GM18951 (cell line): ENCODE data around the gene KIRREL1.

Experiments
- POLR2A ChIP-seq: IDR thresholded peaks from 4 replicates; pipeline ENCODE4 v1.6.1; 2011; ENCODE audit warnings: mild to moderate bottlenecking; ENCODE audit not compliant: insufficient read length, insufficient read depth; ENCODE audit errors: extremely low read depth
- in situ Hi-C: fragments of 300-500 bp; cut with MboI; formaldehyde crosslinking; loops from one replicate; pipeline ENCODE4 v1.12.0; 2022; ENCODE audit warnings: low sequenced_read_pairs, mixed read lengths, inconsistent platforms; ENCODE audit not compliant: unreplicated experiment

KIRREL1 gene

DNA sequence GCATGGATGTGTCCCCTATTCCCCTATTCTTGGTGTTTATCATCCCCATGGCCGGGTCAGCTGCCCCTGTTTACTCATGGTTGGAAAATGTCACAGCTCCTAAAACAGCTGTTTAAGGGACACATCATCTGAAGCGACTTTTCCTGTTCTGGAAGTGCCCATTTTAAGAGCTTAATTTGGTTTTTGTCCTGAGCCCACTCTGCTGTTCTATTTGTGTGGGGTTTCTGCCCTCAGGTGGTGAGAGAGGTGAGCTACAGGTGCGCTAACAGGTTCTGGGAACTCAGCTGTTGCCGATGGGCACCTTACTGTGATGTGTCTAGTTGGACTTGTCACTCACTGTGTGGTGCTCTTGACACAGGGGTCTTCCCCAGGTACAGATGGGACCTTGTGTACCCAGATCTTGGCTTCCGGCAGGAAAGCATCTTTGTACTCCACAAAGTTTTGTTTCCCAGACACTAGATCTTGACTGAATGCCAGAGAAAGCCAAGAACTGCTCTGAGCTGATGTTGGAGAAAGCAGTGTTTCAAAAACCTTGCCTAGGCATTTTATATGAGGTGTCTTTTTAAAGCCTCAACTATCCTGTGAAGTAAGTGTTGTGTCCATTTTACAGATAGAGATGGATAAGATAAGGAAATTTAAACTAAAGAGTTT is 128.3 kb downstream of the KIRREL1 start:
- TF ChIP-seq POLR2A: no peak
- in situ Hi-C loops: loop anchor here (10.0 kb wide), 1 partner anchor 157 kb away; no protein-coding TSS in a partner anchor

- no peak for TF ChIP-seq POLR2A
- in situ Hi-C loops: loop anchor here (10.0 kb wide), 1 partner anchor 158 kb away; no protein-coding TSS in a partner anchor
These were observed 129.5 kb downstream of the KIRREL1 start for GRCh38 chr1:158122833-158123388.

GRCh38 chr1:158124034-158124433 is 130.6 kb downstream of the KIRREL1 start:
- in situ Hi-C loops: loop anchor here (10.0 kb wide), 1 partner anchor 159 kb away; no protein-coding TSS in a partner anchor
- no peak for TF ChIP-seq POLR2A

DNA sequence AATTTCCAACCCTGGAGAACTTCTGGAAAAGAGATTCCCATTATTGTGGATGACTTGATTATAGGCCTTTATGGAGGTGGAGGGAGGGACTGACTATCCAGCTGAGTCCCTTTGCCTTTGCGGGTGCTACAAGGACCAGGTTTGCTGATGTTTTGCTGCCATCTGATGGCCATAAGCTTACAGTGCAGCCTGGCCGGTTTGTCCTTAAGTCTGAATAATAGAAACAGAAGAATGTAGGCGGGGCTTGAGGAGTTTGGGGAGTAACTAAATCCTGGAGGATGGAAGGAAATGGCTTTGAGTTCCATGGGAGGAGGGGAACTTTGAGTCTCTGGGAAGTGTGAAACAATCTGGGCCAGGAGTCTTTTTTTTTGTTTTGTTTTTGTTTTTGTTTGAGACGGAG is 131.6 kb downstream of the KIRREL1 start:
- in situ Hi-C loops: loop anchor here (10.0 kb wide), 1 partner anchor 160 kb away; no protein-coding TSS in a partner anchor

DNA sequence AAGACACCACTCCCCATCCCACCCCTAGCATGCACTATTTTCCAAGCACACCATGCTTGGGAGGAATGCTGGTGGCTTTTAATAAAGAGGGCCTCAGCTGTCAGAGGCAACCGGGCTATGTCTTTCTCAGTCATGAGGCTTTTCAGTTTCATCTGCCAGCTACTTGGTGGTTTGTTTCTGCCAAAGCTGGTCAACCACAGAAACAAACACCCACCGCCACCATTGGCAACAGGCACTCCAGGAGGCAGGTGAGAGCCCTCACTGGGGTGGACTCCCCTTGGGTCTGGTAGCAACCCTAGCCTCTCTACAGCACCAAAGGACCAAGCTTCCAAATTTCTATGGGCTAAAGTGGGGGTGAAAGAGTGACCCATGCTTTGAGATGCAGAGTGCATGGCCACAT is 133.0 kb downstream of the KIRREL1 start:
- no peak for TF ChIP-seq POLR2A
- in situ Hi-C loops: loop anchor here (10.0 kb wide), 1 partner anchor 162 kb away; no protein-coding TSS in a partner anchor

More for the DNA sequence above, 131.6 kb downstream of the KIRREL1 start:
- no peak for TF ChIP-seq POLR2A

DNA sequence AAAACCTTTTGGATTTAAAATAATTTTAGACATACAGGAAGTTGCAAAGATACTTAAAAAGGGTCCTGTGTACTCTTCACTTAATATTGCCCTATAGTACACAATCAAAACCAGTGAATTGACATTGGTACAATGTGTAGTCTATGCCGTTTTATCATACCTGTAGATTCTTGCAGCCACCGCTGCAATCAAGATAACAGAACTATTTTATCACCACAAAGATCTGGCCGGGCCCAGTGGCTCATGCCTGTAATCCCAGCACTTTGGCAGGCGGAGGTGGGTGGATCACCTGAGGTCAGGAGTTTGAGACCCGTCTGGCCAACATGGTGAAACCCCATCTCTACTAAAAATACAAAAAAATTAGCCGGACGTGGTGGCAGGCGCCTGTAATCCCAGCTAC is 135.1 kb downstream of the KIRREL1 start:
- in situ Hi-C loops: loop anchor here (10.0 kb wide), 1 partner anchor 164 kb away; no protein-coding TSS in a partner anchor

- in situ Hi-C loops: no loop called here
These were observed 137.8 kb downstream of the KIRREL1 start for GRCh38 chr1:158131217-158131616.

GRCh38 chr1:158140764-158141192 is 147.3 kb downstream of the KIRREL1 start:
- in situ Hi-C loops: no loop called here
- TF ChIP-seq POLR2A: no peak

More at GRCh38 chr1:158131217-158131616, 137.8 kb downstream of the KIRREL1 start:
- TF ChIP-seq POLR2A: no peak

- in situ Hi-C loops: no loop called here
- no peak for TF ChIP-seq POLR2A
These were observed 151.8 kb downstream of the KIRREL1 start for GRCh38 chr1:158145173-158145719.

DNA sequence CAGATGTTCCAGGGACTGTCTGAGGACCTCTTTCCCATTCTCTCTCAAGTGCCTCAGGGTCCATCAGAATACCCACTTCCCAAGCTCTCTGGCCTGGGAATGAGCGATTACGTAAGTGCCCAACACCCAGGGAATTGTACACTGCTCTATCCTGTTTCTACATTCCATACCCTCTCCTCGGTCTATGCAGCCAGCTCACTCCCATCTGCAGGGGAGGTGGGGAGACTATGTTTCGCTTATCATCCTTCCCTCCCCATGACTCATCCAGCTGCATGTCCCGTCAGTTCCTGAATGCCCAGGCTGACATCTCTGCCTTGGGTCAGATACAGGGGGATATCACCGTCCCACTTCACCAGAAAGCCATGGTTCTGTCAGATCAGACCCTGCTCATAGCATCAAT is 152.7 kb downstream of the KIRREL1 start:
- TF ChIP-seq POLR2A: no peak
- in situ Hi-C loops: no loop called here

DNA sequence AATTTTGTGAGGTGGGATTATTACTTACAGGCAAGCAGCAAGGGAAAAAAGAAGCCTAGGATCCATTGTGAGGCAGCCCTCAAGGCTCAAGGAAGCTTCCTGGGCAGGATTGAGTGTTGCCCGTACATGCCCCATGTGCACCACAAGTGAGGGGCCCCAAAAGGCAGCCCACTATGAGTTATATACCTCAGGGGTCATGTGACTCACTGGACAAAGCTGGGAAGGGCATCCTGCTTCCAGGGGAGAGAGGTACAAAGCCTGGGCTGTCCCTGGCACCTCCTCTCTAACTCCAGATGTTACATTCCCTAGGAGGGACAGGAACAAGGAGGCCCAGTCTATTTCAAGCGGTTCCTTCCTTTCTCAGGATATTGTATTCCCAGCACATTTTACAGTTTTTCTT is 153.3 kb downstream of the KIRREL1 start:
- in situ Hi-C loops: no loop called here
- TF ChIP-seq POLR2A: no peak

GRCh38 chr1:158147401-158147800 is 154.0 kb downstream of the KIRREL1 start:
- no peak for TF ChIP-seq POLR2A
- in situ Hi-C loops: no loop called here

GRCh38 chr1:158147869-158148268 is 154.4 kb downstream of the KIRREL1 start:
- no peak for TF ChIP-seq POLR2A

DNA sequence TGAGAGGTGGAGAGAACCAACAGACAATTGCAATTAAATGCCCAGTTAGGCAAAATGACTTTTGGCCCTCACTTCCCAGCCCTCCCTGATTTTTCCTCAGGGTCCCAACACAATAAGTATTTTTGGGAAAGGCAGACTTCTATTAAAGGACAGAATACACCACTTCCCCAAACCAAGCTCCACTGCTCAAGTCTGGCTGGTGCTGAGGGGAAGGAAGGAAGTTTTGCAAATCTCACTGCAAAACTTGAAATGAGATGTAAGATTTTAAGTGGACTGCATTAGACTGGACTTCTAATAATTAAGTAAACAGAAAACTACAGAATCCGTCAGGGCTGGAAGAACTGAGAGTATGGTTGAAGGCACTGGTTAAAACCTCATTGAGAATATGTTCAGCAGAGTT is 155.0 kb downstream of the KIRREL1 start:
- in situ Hi-C loops: no loop called here
- no peak for TF ChIP-seq POLR2A

More at GRCh38 chr1:158147869-158148268, 154.4 kb downstream of the KIRREL1 start:
- in situ Hi-C loops: no loop called here
